ENCODE data around the gene RAD51AP2.
A peak's percentile ranks its signal among the peaks of the same experiment; 100 is the strongest.
"Not testable (repeated sequence)": the region's sequence is repeated elsewhere in the genome, so short reads cannot be mapped to it uniquely, and the experiment has no call there.

Gene RAD51AP2

GRCh38 chr2:17538022-17538843 lies 20.0 kb upstream of the RAD51AP2 start:
- DNase-seq (ENCODE audit: insufficient read length, low spot score) (no peak), FAIRE-seq (no peak)

- FAIRE-seq (no peak), DNase-seq (ENCODE audit: insufficient read length, low spot score) (no peak)
Observed at GRCh38 chr2:17536416-17536815, 18.2 kb upstream of the RAD51AP2 start.

DNA sequence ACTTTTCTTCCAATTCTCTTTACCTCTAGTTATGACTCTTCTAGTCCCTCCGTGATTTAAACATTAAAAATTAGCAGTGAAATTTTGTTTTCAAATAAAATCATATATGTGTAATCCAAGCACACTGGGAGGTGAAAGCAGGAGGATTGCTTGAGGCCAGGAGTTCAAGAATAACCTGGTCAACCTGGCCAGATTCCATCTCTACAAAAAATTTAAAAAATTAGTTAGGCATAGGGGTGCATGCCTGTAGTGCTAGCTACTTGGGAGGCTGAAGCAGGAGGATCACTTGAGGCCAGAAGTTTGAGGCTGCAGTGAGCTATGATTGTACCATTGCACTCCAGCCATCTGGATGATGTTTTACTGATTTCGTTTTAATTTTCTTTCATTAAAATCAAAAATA lies 15.3 kb upstream of the RAD51AP2 start:
- DNase-seq (ENCODE audit: insufficient read length, low spot score) (no peak), FAIRE-seq (no peak)

GRCh38 chr2:17529771-17530170 lies 11.5 kb upstream of the RAD51AP2 start:
- DNase-seq (ENCODE audit: insufficient read length, low spot score) (no peak), FAIRE-seq (no peak)

- FAIRE-seq, result no peak
- no peak for DNase-seq (ENCODE audit: insufficient read length, low spot score)
Observed at GRCh38 chr2:17522303-17522702, 4.1 kb upstream of the RAD51AP2 start.

DNA sequence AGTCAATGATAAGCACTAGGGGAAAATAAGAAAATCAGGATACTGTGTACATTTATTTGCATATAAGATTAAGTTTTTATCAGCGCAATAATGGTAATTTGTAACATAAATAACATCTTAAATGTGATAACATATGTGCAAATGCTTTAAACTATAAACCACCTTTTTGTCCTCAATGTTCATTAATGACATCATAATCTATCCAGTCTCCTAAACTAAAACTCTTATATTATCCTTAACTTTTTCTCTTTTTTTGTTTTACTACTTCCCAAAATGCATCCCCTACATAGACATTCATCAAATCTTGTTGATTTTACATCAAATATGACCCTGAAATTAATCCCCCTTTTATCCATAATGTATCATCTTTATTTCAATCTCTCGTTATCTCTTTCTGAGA lies 3.4 kb upstream of the RAD51AP2 start:
- FAIRE-seq, result no peak
- DNase-seq (ENCODE audit: insufficient read length, low spot score), result no peak

DNA sequence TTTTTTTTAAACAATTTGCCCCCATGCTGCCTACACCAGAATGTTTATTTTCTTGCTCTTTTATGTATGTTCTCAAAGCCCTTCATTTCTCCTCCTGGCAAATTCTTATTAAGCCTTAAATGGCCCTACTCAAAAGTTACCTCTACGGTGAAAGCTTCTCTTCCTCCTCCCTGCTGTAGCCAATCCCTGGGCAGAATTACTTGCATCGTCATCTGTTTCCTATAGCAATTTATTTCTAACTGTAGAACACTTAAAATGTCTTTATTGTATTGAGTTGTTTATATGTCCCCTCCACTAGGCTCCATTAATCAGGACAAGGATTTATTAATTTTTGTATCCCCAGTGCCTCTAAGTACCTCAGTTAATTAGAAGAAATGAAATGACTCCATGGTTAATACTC lies 2.5 kb upstream of the RAD51AP2 start:
- DNase-seq (ENCODE audit: insufficient read length, low spot score) (no peak), FAIRE-seq (no peak)

- FAIRE-seq (no peak), DNase-seq (ENCODE audit: insufficient read length, low spot score) (no peak)
Observed at GRCh38 chr2:17519486-17519885, 1.2 kb upstream of the RAD51AP2 start.

GRCh38 chr2:17517481-17518211 lies 594 bp downstream of the RAD51AP2 start:
- FAIRE-seq (no peak), DNase-seq (ENCODE audit: insufficient read length, low spot score) (no peak)

- DNase-seq (ENCODE audit: insufficient read length, low spot score), result no peak
- FAIRE-seq, result peak; percentile 69
Observed at GRCh38 chr2:17515652-17516051, 2.6 kb downstream of the RAD51AP2 start.

- DNase-seq (ENCODE audit: insufficient read length, low spot score) (no peak), FAIRE-seq (no peak)
Observed at GRCh38 chr2:17506736-17507616, 11.3 kb downstream of the RAD51AP2 start.

DNA sequence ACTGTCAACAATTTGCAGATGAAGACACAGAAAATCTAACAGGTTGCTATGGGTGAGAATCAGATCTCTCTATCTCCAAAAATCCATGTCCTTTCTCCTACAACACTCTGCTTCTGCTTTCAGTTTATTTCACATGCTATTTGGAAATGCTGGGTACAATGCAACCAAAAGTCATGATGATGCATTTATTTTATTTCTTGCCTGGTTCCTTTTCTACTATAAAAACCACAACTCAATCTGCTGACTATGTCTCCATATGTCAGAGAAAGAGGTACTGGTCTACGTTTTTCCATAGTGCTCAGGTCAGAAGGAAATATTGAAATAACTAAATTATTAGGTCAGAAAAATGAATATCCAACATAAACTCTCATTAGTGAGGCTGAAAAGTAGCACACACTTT lies 20.5 kb downstream of the RAD51AP2 start:
- FAIRE-seq, result no peak

GRCh38 chr2:17495590-17495989 lies 22.6 kb downstream of the RAD51AP2 start:
- DNase-seq (ENCODE audit: insufficient read length, low spot score) (no peak), FAIRE-seq (no peak)

More for the DNA sequence above, 20.5 kb downstream of the RAD51AP2 start:
- no peak for DNase-seq (ENCODE audit: insufficient read length, low spot score)

DNA sequence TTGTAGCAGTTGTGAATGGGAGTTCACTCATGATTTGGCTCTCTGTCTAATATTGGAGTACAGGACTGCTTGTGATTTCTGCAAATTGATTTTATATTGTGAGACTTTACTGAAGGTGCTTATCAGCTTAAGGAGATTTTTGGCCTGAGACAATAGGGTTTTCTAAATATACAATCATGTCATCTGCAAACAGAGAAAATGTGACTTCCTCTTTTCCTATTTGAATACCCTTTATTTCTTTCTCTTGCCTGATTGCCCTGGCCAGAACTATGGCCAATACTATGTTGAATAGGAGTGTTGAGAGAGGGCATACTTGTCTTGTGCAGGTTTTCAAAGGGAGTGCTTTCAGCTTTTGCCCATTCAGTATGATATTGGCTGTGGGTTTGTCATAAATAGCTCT lies 28.1 kb downstream of the RAD51AP2 start:
- FAIRE-seq; DNase-seq (ENCODE audit: insufficient read length, low spot score): not testable (repeated sequence)

GRCh38 chr2:17488610-17489009 lies 29.6 kb downstream of the RAD51AP2 start:
- FAIRE-seq; DNase-seq (ENCODE audit: insufficient read length, low spot score): not testable (repeated sequence)

DNA sequence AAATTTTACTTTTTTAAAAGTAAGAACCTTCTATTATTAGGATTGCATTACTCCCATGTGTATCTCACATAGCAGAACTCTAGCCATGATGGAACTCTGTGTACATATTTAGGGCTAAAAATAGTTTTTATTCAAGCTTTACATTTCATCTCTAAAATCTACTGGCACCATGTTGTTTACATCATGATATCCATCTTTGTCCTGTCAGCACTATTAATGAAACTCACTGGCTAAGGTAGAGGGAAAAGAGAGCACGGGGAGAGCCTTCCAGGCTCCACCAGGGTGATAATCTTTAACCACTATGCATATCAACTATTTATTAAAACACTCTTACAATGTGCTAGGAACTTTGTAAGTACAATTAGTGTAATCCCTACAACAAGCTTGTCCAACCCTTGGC lies 34.7 kb downstream of the RAD51AP2 start:
- no peak for DNase-seq (ENCODE audit: insufficient read length, low spot score)
- FAIRE-seq, result no peak

GRCh38 chr2:17482651-17483050 lies 35.6 kb downstream of the RAD51AP2 start:
- FAIRE-seq (no peak), DNase-seq (ENCODE audit: insufficient read length, low spot score) (no peak)

GRCh38 chr2:17479875-17480274 lies 38.4 kb downstream of the RAD51AP2 start:
- no peak for FAIRE-seq

GRCh38 chr2:17476830-17477229 lies 41.4 kb downstream of the RAD51AP2 start:
- no peak for DNase-seq (ENCODE audit: insufficient read length, low spot score)
- FAIRE-seq, result no peak

More at GRCh38 chr2:17479875-17480274, 38.4 kb downstream of the RAD51AP2 start:
- DNase-seq (ENCODE audit: insufficient read length, low spot score), result no peak

DNA sequence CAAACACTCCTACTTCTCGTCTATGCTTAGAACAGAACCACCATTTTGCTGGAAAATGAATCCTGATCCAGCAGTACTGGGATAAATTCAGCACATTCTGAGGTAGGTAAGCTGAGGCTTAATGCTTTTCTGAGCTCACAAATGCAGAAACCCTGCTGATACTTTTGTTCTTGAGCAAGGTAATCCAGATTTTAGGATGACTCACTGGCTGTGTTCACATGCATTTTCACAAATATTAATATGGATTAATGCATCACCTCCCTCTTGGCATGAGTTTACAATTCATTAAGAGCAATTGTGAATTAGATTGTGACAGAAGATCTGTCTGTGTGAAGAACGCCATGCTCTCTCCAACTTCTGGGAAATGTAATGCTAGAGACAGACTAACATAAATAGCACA lies 42.2 kb downstream of the RAD51AP2 start:
- no peak for FAIRE-seq

DNA sequence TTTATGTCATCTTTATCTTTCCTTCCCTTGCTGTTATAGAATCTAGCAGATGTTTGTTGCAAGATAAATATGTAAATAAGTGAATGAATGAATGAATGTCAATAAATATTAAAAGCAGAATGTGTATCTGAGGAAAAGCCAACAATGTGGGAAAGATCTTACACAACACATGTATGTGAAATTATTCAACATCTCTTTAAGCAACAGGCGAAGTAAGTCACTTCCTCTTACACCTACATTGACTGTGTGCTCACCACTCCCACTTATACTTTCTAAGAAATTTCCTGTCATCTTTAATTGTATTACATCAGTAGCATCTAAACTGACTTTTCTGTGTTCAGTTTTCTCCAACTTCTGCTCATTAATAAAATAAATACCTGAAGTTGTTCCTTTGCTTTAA lies 43.0 kb downstream of the RAD51AP2 start:
- DNase-seq (ENCODE audit: insufficient read length, low spot score) (no peak), FAIRE-seq (no peak)

More for the DNA sequence above, 42.2 kb downstream of the RAD51AP2 start:
- DNase-seq (ENCODE audit: insufficient read length, low spot score), result no peak
